Astrocyte (in vitro differentiated cells and primary cell): ENCODE measurements around the gene B4GALNT3.

Source experiments
- CTCF ChIP-seq: IDR thresholded peaks from 2 replicates; pipeline ENCODE4 v1.5.1; 2011; ENCODE audit warnings: low read depth, mild to moderate bottlenecking, inconsistent platforms, low read length, moderate library complexity; ENCODE audit not compliant: insufficient read depth
- EZH2 ChIP-seq: IDR thresholded peaks from 2 replicates; pipeline ENCODE4 v1.6.1; 2012; ENCODE audit warnings: mild to moderate bottlenecking, low read length, inconsistent platforms; ENCODE audit not compliant: insufficient read depth

GRCh38 chr12:470133-470532 lies 10.4 kb downstream of the B4GALNT3 start:
- no peak for TF ChIP-seq CTCF
- TF ChIP-seq EZH2: no peak
